Urinary bladder (tissue), 4 donors: ENCODE measurements around the gene PTH2. TPM values are rescaled to one million over a fixed set of nuclear protein-coding genes. Genes with fewer than 3 reads are reported as not detected.
A peak's percentile ranks its signal among the peaks of the same experiment; 100 is the strongest.
"Not testable (repeated sequence)": the region's sequence is repeated elsewhere in the genome, so short reads cannot be mapped to it uniquely, and the experiment has no call there.

Experiments
- DNase-seq: peaks from one replicate; pipeline ENCODE4 v3.0.0-alpha.2; 2015; ENCODE audit errors: extremely low spot score
- H3K27ac ChIP-seq: one replicate; pipeline ENCODE4 v1.5.1; 2013; ENCODE audit warnings: low read depth, mild to moderate bottlenecking, moderate library complexity
- H3K36me3 ChIP-seq: one replicate; pipeline ENCODE4 v1.6.1; 2013; ENCODE audit warnings: mild to moderate bottlenecking, moderate library complexity; ENCODE audit not compliant: insufficient read depth
- H3K4me1 ChIP-seq: one replicate; pipeline ENCODE4 v1.6.1; 2013; ENCODE audit warnings: mild to moderate bottlenecking, moderate library complexity; ENCODE audit not compliant: insufficient read depth
- H3K4me3 ChIP-seq: one replicate; pipeline ENCODE4 v1.5.1; 2013; ENCODE audit warnings: low read depth, low read length
- WGBS: extraction: QIAGEN DNeasy Blood & Tissue Kit; methylation state at CpG from one replicate; pipeline ENCODE4 v1.1.7; 2013; 5-methylcytosine and 5-hydroxymethylcytosine counted together
- polyA plus RNA-seq: library from polyadenylated mRNA; stranded (reverse); fragments of 200-250 nt; gene quantifications from one replicate; pipeline ENCODE4 v1.2.3, GENCODE V29; 2013
- total RNA-seq: library from RNA; depleted of rRNA; stranded (reverse); fragments of >200 nt; gene quantifications from one replicate; pipeline ENCODE4 v1.2.3, GENCODE V29; 2014
- donor health status: healthy with polysubstance abuse.
- donor health status: healthy.

The PTH2 gene
- total and polyA plus RNA-seq, 2 donors = not detected

GRCh38 chr19:49456326-49456725 lies 33.1 kb upstream of the PTH2 start:
- no peak for DNase-seq
- Histone ChIP-seq H3K4me3 (no peak overlapping the region), H3K4me1 (no peaks in the 10 kb centered on the region), H3K36me3 (no peaks in the 10 kb centered on the region), H3K27ac (peak overlapping the region; percentile 54)
- 60% methylated on average over 5 of the region's 5 CpGs for WGBS

- Histone ChIP-seq H3K4me3 (no peak overlapping the region), H3K27ac (no peak overlapping the region), H3K4me1 (no peaks in the 10 kb centered on the region), H3K36me3 (no peaks in the 10 kb centered on the region)
- DNase-seq = no peak
- WGBS = 57% methylated on average over 5 of the region's 5 CpGs
Measured at GRCh38 chr19:49455773-49456172, 32.5 kb upstream of the PTH2 start.

DNA sequence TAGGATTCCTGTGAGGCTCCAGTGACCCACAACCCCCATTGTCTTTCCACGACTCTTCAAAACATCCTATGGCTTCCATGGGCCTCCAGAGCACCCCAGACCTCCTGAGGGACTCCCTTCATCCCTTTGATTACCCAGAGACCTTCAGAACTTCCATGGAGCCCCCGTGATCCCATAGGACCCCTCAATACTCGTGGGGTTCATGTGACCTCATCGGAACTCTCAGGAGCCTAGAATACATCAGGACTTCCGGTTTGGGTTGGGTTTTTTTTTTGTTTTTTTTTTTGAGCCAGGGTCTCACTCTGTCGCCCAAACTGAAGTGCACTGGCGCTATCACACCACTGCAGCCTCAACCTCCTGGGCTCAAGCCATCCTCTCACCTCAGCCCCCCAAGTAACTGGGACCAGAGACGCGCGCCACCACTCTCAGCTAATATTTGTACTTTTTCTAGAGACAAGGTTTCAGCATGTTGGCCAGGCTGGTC lies 30.6 kb upstream of the PTH2 start:
- 40% methylated on average over 10 of the region's 10 CpGs for WGBS
- peak overlapping the region; percentile 86 for H3K27ac ChIP-seq
- H3K4me3 ChIP-seq = peak overlapping the region; percentile 48
- DNase-seq = no peak
- no peaks in the 10 kb centered on the region for H3K36me3 ChIP-seq
- no peaks in the 10 kb centered on the region for H3K4me1 ChIP-seq

GRCh38 chr19:49453013-49453756 lies 29.9 kb upstream of the PTH2 start, which contains the start of gene ALDH16A1:
Gene ALDH16A1, plus strand, starts transcription at chr19:49453225. Its CDS starts 107 bp downstream, at chr19:49453332.
- Histone ChIP-seq H3K36me3 (no peaks in the 10 kb centered on the region), H3K27ac (peak within 1 kb of the TSS; percentile 86), H3K4me3 (peak within 1 kb of the TSS; percentile 48), H3K4me1 (no peaks in the 10 kb centered on the region)
- under 1% methylated on average over 66 of the region's 66 CpGs for WGBS
- peak; percentile 97 for DNase-seq

DNA sequence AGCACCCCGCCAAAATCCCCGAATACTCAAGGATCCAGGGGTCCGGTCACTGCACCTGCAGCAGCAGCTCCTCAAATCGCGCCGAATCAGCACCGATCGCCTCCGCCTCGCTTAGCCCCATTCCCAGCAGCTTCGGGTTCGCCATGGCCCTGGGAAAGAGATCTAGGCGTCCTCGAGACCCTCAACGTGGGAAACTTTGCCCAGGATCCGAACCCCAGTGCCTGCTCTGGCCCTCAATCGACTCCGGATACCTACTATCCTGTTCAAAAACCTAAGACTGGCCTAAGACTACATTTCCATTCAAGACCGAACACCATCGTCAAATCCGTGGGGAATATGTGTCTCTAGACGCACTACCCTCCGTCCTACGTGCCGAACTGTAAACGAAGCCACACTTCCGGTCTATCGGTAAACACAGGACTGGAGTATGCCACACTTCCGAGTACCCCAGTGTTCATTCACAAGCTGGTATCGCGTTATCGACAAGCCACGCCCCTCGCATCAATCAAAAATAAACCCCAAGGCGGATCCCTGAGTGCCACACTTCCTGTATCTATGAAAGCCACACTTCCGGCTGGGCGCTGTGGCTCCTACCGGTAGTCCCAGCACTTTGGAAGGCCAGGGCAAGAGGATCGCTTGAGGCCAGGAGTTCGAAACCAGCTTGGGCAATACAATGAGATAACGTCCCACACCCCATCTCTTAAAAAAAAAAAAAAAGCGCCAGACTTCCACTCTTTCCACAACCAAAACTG lies 28.4 kb upstream of the PTH2 start, which contains the start of gene PIH1D1:
Gene PIH1D1, minus strand, starts transcription at position 385 of the 752 bp plus-strand sequence. Its CDS starts 240 bp downstream, at position 145.
- peak; percentile 98 for DNase-seq
- WGBS = under 1% methylated on average over 42 of the region's 42 CpGs
- H3K4me3 ChIP-seq = peak within 1 kb of the TSS; percentile 75
- peak within 1 kb of the TSS; percentile 86 for H3K27ac ChIP-seq
- no peaks in the 10 kb centered on the region for H3K4me1 ChIP-seq
- H3K36me3 ChIP-seq = no peaks in the 10 kb centered on the region

- Histone ChIP-seq H3K27ac (no peak overlapping the region), H3K4me1 (no peaks in the 10 kb centered on the region), H3K36me3 (no peaks in the 10 kb centered on the region), H3K4me3 (no peak overlapping the region)
- DNase-seq = no peak
- 89% methylated on average over 7 of the region's 7 CpGs for WGBS
Measured at GRCh38 chr19:49450405-49450804, 27.2 kb upstream of the PTH2 start.

DNA sequence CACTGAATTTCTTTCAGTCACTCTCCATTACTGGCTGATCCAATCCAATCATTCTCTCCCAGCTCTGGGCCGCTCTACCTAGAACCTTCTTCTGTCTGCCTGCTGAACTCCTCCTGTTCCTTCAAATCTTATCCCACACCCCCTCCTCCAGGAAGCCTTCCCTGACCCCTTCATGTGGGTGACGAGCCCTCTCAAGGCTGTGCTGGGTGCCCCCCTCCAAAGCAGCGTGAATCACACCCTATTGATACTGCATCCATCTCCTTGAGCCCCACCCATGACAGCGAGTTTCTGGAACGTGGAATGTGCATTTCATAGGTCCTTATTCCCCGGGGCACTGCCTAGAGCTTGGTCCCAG lies 25.2 kb upstream of the PTH2 start:
- Histone ChIP-seq H3K4me3 (no peak overlapping the region), H3K4me1 (no peaks in the 10 kb centered on the region), H3K36me3 (no peaks in the 10 kb centered on the region), H3K27ac (no peak overlapping the region)
- no peak for DNase-seq
- WGBS = 92% methylated on average over 6 of the region's 6 CpGs

GRCh38 chr19:49447485-49448431 lies 24.5 kb upstream of the PTH2 start:
- no peak overlapping the region for H3K4me3 ChIP-seq
- DNase-seq = no peak
- no peaks in the 10 kb centered on the region for H3K4me1 ChIP-seq
- no peak overlapping the region for H3K27ac ChIP-seq
- H3K36me3 ChIP-seq = no peaks in the 10 kb centered on the region
- WGBS = 60% methylated on average over 32 of the region's 32 CpGs

GRCh38 chr19:49445997-49446396 lies 22.8 kb upstream of the PTH2 start:
- H3K27ac ChIP-seq = no peak overlapping the region
- no peaks in the 10 kb centered on the region for H3K4me1 ChIP-seq
- no peak overlapping the region for H3K4me3 ChIP-seq
- DNase-seq = no peak
- WGBS = 86% methylated on average over 3 of the region's 3 CpGs
- no peaks in the 10 kb centered on the region for H3K36me3 ChIP-seq

DNA sequence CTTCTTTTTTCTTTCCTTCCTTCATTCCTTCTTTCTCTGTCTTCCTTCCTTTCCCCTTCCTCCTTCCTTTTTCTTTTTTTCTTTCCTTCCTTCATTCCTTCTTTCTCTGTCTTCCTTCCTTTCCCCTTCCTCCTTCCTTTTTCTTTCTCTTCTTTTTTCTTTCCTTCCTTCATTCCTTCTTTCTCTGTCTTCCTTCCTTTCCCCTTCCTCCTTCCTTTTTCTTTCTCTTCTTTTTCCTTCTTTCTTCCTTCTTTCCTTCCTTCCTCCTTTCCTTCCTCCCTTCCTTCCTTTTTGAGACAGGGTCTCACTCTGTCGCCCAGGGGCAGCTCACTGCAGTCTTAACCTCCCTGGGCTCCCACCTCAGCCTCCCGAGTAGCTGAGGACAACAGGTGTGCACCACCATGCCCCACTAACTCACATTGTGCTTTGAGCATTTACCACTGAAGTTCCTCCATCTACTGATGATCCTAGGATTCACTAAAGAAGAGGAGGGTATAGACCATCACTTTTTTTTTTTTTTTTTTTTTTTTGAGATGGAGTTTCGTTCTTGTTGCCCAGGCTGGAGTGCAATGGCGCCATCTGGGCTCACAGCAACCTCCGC lies 21.0 kb upstream of the PTH2 start:
- H3K36me3 ChIP-seq, DNase-seq, H3K27ac ChIP-seq, H3K4me3 ChIP-seq, H3K4me1 ChIP-seq: not testable (repeated sequence)
- WGBS = 65% methylated on average over 5 of the region's 5 CpGs

DNA sequence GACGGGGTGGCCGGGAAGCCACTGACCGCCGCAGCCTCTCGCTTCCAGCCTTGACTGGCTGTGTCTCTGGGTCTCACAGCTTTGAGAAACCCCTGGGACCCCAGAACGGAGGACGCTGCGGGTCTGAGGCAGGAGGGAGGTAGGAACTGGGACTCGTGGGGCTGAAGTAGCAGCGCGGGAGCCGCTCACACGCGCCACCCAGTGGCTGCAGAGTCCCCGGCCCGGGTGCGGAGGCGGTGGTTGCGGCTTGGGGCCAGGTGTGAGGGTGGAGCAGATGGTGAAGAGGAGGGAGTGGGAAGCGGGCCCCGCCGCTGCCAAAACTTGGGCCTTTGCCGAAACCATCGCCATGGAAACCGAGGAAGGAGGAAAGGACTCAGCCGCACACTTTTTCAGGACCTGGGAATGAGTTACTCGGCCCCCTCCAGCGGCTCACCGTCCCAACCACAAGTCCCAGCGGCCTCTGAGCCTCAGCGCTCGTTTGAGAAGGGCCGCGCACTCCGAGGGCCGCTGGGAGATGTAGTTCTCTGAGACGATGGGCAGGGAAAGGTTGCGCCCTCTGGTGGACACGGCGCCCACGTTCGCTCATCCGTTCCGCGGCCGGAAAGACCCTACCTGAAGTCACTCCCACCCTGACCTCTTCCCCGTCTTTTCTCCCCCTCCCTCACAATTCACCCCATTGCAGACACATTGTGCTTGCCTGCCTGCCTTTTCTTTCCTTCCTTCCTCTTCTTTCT lies 20.3 kb upstream of the PTH2 start:
- DNase-seq = peak; percentile 90
- Histone ChIP-seq H3K4me1 (no peaks in the 10 kb centered on the region), H3K4me3 (peak overlapping the region; percentile 36), H3K27ac (no peak overlapping the region), H3K36me3 (no peaks in the 10 kb centered on the region)
- WGBS = under 1% methylated on average over 47 of the region's 47 CpGs

DNA sequence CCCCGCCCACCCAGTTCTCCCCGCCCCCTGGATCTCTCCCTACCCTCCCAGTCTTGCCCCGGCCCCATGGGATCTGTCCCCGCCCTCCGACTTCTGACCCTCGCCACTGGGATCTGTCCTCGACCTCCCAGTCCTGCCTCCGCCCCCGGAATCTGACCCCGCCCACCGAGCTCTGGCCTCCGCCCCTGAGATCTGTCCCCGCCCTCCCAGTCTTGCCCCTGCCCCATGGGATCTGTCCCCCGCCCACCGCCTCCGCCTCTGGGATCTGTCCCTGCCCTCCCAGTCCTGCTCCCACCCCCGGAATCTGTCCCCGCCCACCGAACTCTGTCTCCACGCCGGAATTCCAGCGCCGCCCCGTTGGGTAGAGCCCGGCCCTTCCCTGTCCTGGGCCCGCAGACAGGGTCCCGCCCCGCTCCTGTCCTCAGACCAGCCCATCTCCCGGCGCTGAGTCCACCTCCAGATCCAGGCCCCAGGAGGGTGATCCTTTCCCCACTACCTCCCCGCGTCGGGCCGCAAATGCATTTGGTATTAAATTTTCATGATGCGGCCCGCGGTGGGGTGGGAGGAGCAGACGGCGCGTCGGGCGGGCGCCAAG lies 19.6 kb upstream of the PTH2 start:
- Histone ChIP-seq H3K4me1 (no peaks in the 10 kb centered on the region), H3K4me3 (peak overlapping the region; percentile 36), H3K27ac (no peak overlapping the region), H3K36me3 (no peaks in the 10 kb centered on the region)
- WGBS = under 1% methylated on average over 43 of the region's 43 CpGs
- DNase-seq = peak; percentile 57
